OCI-LY1 (cell line): Measurements from ENCODE around the gene LY86.

Source experiments
- H2AFZ ChIP-seq: fragments of 200-600 bp; sonication (generic), shearing (Covaris generic); 2 replicates; pipeline ENCODE4 v1.6.0; 2014; ENCODE audit warnings: antibody characterized with exemption, mild to moderate bottlenecking, low read length
- H3F3A ChIP-seq: fragments of 200-600 bp; sonication (generic), shearing (Covaris generic); 2 replicates; pipeline ENCODE4 v1.6.0; 2014; ENCODE audit warnings: mild to moderate bottlenecking, antibody characterized with exemption, low read length, moderate library complexity; ENCODE audit not compliant: insufficient read depth
- H3K27ac ChIP-seq: fragments of 200-600 bp; sonication (generic); 2 replicates; pipeline ENCODE4 v1.5.1; 2014; ENCODE audit warnings: low read length, mixed run types, mild to moderate bottlenecking, low read depth; ENCODE audit not compliant: poor library complexity, severe bottlenecking
- H3K27me3 ChIP-seq: fragments of 200-600 bp; sonication (generic); 2 replicates; pipeline ENCODE4 v1.6.0; 2014; ENCODE audit warnings: antibody characterized with exemption, mild to moderate bottlenecking, low read length, moderate library complexity; ENCODE audit not compliant: insufficient read depth
- H3K36me3 ChIP-seq: fragments of 200-600 bp; sonication (generic); 2 replicates; pipeline ENCODE4 v1.6.1; 2014; ENCODE audit warnings: mild to moderate bottlenecking, antibody characterized with exemption, low read length, moderate library complexity, mixed read lengths; ENCODE audit not compliant: insufficient read depth
- H3K4me1 ChIP-seq: fragments of 200-600 bp; sonication (generic); 2 replicates; pipeline ENCODE4 v1.5.1; 2014; ENCODE audit warnings: mild to moderate bottlenecking, low read length, moderate library complexity; ENCODE audit not compliant: insufficient read depth, severe bottlenecking
- H3K4me2 ChIP-seq: fragments of 200-600 bp; sonication (generic), shearing (Covaris generic); 2 replicates; pipeline ENCODE4 v1.6.1; 2014; ENCODE audit warnings: low read length
- H3K4me3 ChIP-seq: fragments of 200-600 bp; sonication (generic); 2 replicates; pipeline ENCODE4 v1.5.1; 2014; ENCODE audit warnings: low read length, low read depth, mild to moderate bottlenecking, mixed read lengths; ENCODE audit not compliant: poor library complexity, severe bottlenecking
- H3K79me2 ChIP-seq: fragments of 200-600 bp; shearing (Covaris generic); 2 replicates; pipeline ENCODE4 v1.6.1; 2016; ENCODE audit warnings: mixed run types, low read length, mixed read lengths; ENCODE audit not compliant: insufficient read depth
- H3K9ac ChIP-seq: fragments of 200-600 bp; sonication (generic), shearing (Covaris generic); 2 replicates; pipeline ENCODE4 v1.6.1; 2014; ENCODE audit warnings: mild to moderate bottlenecking, low read length, mixed read lengths
- H3K9me2 ChIP-seq: fragments of 200-600 bp; sonication (generic), shearing (Covaris generic); 2 replicates; pipeline ENCODE4 v1.6.1; 2014; ENCODE audit warnings: low read depth, mild to moderate bottlenecking, low read length, mixed read lengths
- H3K9me3 ChIP-seq: fragments of 200-600 bp; shearing (Covaris generic); 2 replicates; pipeline ENCODE4 v1.6.1; 2014; ENCODE audit warnings: low read length, mixed read lengths
- H4K20me1 ChIP-seq: fragments of 200-600 bp; sonication (generic), shearing (Covaris generic); 2 replicates; pipeline ENCODE4 v1.6.0; 2016; ENCODE audit warnings: mild to moderate bottlenecking, low read length; ENCODE audit not compliant: insufficient read depth
- CTCF ChIP-seq: fragments of 200-600 bp; sonication (generic), shearing (Covaris generic); IDR thresholded peaks from 2 replicates; pipeline ENCODE4 v1.5.1; 2017; ENCODE audit warnings: mild to moderate bottlenecking, antibody characterized with exemption, low read length, moderate library complexity, mixed read lengths
- EZH2 ChIP-seq: fragments of 200-600 bp; sonication (generic), shearing (Covaris generic); IDR thresholded peaks from 2 replicates; pipeline ENCODE4 v1.8.0; 2017; ENCODE audit warnings: borderline replicate concordance, mixed run types, mild to moderate bottlenecking, antibody characterized with exemption, low read length, moderate library complexity, mixed read lengths

The LY86 gene

GRCh38 chr6:6619021-6619794, 30.7 kb downstream of the LY86 start:
- Histone ChIP-seq H3K4me3 (no peak overlapping the region), H3K9me2 (no peaks in the 10 kb centered on the region), H3K4me2 (no peak overlapping the region), H3K27ac (no peak overlapping the region), H3K9me3 (no peaks in the 10 kb centered on the region), H4K20me1 (no peaks in the 10 kb centered on the region), H3K27me3 (no peaks in the 10 kb centered on the region), H3K36me3 (peaks cover 20% of the 10 kb centered on the region; the same call in 1 of the 2 replicates), H3K4me1 (no peaks in the 10 kb centered on the region), H2AFZ (no peak overlapping the region), H3F3A (no peaks in the 10 kb centered on the region), H3K79me2 (no peaks in the 10 kb centered on the region), H3K9ac (no peak overlapping the region)
- TF ChIP-seq CTCF: no peak
- TF ChIP-seq EZH2: no peak

GRCh38 chr6:6620766-6621425, 32.4 kb downstream of the LY86 start:
- Histone ChIP-seq H3K4me1 (no peaks in the 10 kb centered on the region), H3K9me3 (no peaks in the 10 kb centered on the region), H3K36me3 (peaks cover 34% of the 10 kb centered on the region), H2AFZ (no peak overlapping the region), H3K4me3 (no peak overlapping the region), H3K79me2 (no peaks in the 10 kb centered on the region), H3F3A (no peaks in the 10 kb centered on the region), H3K27ac (no peak overlapping the region), H3K9me2 (no peaks in the 10 kb centered on the region), H3K27me3 (no peaks in the 10 kb centered on the region), H3K4me2 (no peak overlapping the region), H4K20me1 (no peaks in the 10 kb centered on the region), H3K9ac (no peak overlapping the region)
- no peak for TF ChIP-seq CTCF
- TF ChIP-seq EZH2: no peak

GRCh38 chr6:6622501-6622900, 34.0 kb downstream of the LY86 start:
- no peaks in the 10 kb centered on the region for H3F3A ChIP-seq
- H3K4me2 ChIP-seq: no peak overlapping the region
- no peaks in the 10 kb centered on the region for H3K27me3 ChIP-seq
- H3K79me2 ChIP-seq: no peaks in the 10 kb centered on the region
- no peak overlapping the region for H3K4me3 ChIP-seq
- no peak overlapping the region for H3K27ac ChIP-seq
- H4K20me1 ChIP-seq: no peaks in the 10 kb centered on the region
- H3K36me3 ChIP-seq: peaks cover 50% of the 10 kb centered on the region
- no peak overlapping the region for H2AFZ ChIP-seq
- TF ChIP-seq CTCF (no peak), EZH2 (no peak)
- H3K9me2 ChIP-seq: no peaks in the 10 kb centered on the region
- H3K9me3 ChIP-seq: no peaks in the 10 kb centered on the region
- H3K4me1 ChIP-seq: no peaks in the 10 kb centered on the region
- H3K9ac ChIP-seq: no peak overlapping the region
